ENCODE measurements around the gene VTI1A. TPM values are rescaled to one million over a fixed set of nuclear protein-coding genes. Genes with fewer than 3 reads are reported as not detected.

Gene VTI1A
- total and polyA plus RNA-seq, 2 of the 13 experiments (the other 11 are each of a cell fraction or from before 2014, with no cell fraction given): 11.7 to 32.7 TPM

DNA sequence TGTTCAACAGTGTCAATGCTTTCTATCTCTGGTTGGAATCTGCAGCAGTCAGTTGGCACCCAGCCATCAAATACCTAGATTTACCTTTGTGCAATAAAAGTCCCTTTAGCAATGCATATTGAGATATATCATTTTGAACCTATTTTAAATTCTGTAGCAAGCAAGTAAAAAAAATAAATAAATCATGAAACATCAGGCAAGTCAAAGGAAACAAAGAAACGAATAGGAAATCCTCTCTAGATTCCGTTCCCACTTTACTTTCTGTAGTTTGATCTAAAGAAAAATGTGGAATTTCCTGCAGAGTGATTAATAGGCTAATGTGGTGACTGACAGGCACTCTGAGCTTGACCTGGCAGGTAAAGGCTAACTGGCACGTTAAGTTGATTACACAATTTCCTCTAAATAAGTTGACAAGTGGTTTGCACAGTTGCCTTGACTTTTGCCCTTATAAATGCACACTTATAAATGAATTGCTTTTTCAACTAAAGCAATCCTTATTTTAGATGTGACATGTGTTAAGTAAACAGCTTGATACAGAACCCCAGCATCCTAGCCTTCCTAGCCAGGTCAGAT is 294.9 kb downstream of the VTI1A start (continued):
- no peak for TF ChIP-seq ZNF441 (CRISPR knock-in tag; IDR thresholded peaks at IDR 0.05; ENCODE audit: borderline replicate concordance)
- peak; percentile 42; the same call in 1 of the 2 replicates for TF ChIP-seq KLF6 (CRISPR knock-in tag; IDR thresholded peaks at IDR 0.05)
- TF ChIP-seq, protein P1, sequence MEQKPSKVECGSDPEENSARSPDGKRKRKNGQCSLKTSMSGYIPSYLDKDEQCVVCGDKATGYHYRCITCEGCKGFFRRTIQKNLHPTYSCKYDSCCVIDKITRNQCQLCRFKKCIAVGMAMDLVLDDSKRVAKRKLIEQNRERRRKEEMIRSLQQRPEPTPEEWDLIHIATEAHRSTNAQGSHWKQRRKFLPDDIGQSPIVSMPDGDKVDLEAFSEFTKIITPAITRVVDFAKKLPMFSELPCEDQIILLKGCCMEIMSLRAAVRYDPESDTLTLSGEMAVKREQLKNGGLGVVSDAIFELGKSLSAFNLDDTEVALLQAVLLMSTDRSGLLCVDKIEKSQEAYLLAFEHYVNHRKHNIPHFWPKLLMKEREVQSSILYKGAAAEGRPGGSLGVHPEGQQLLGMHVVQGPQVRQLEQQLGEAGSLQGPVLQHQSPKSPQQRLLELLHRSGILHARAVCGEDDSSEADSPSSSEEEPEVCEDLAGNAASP (CRISPR knock-in tag; IDR thresholded peaks at IDR 0.05; ENCODE audit: borderline replicate concordance): peak; percentile 61; the same call in 1 of the 2 replicates
- peak; percentile 23; the same call in 1 of the 2 replicates for TF ChIP-seq YEATS2 (CRISPR knock-in tag; IDR thresholded peaks at IDR 0.05; ENCODE audit: borderline replicate concordance)
- TF ChIP-seq, protein P2, sequence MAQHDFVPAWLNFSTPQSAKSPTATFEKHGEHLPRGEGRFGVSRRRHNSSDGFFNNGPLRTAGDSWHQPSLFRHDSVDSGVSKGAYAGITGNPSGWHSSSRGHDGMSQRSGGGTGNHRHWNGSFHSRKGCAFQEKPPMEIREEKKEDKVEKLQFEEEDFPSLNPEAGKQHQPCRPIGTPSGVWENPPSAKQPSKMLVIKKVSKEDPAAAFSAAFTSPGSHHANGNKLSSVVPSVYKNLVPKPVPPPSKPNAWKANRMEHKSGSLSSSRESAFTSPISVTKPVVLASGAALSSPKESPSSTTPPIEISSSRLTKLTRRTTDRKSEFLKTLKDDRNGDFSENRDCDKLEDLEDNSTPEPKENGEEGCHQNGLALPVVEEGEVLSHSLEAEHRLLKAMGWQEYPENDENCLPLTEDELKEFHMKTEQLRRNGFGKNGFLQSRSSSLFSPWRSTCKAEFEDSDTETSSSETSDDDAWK (CRISPR knock-in tag; IDR thresholded peaks at IDR 0.05): no peak
- TF ChIP-seq, protein P3, sequence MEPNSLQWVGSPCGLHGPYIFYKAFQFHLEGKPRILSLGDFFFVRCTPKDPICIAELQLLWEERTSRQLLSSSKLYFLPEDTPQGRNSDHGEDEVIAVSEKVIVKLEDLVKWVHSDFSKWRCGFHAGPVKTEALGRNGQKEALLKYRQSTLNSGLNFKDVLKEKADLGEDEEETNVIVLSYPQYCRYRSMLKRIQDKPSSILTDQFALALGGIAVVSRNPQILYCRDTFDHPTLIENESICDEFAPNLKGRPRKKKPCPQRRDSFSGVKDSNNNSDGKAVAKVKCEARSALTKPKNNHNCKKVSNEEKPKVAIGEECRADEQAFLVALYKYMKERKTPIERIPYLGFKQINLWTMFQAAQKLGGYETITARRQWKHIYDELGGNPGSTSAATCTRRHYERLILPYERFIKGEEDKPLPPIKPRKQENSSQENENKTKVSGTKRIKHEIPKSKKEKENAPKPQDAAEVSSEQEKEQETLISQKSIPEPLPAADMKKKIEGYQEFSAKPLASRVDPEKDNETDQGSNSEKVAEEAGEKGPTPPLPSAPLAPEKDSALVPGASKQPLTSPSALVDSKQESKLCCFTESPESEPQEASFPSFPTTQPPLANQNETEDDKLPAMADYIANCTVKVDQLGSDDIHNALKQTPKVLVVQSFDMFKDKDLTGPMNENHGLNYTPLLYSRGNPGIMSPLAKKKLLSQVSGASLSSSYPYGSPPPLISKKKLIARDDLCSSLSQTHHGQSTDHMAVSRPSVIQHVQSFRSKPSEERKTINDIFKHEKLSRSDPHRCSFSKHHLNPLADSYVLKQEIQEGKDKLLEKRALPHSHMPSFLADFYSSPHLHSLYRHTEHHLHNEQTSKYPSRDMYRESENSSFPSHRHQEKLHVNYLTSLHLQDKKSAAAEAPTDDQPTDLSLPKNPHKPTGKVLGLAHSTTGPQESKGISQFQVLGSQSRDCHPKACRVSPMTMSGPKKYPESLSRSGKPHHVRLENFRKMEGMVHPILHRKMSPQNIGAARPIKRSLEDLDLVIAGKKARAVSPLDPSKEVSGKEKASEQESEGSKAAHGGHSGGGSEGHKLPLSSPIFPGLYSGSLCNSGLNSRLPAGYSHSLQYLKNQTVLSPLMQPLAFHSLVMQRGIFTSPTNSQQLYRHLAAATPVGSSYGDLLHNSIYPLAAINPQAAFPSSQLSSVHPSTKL (CRISPR knock-in tag; IDR thresholded peaks at IDR 0.05): peak; percentile 91
- TF ChIP-seq FOXJ3 (CRISPR knock-in tag; IDR thresholded peaks at IDR 0.05; ENCODE audit: borderline replicate concordance): peak; percentile 34; the same call in 1 of the 2 replicates
- TF ChIP-seq RBFOX2 (IDR thresholded peaks at IDR 0.05; ENCODE audit: low read depth, low read length): no peak
- no peak for TF ChIP-seq TMF1 (CRISPR knock-in tag; IDR thresholded peaks at IDR 0.05; ENCODE audit: low read depth)
- TF ChIP-seq, protein P4, sequence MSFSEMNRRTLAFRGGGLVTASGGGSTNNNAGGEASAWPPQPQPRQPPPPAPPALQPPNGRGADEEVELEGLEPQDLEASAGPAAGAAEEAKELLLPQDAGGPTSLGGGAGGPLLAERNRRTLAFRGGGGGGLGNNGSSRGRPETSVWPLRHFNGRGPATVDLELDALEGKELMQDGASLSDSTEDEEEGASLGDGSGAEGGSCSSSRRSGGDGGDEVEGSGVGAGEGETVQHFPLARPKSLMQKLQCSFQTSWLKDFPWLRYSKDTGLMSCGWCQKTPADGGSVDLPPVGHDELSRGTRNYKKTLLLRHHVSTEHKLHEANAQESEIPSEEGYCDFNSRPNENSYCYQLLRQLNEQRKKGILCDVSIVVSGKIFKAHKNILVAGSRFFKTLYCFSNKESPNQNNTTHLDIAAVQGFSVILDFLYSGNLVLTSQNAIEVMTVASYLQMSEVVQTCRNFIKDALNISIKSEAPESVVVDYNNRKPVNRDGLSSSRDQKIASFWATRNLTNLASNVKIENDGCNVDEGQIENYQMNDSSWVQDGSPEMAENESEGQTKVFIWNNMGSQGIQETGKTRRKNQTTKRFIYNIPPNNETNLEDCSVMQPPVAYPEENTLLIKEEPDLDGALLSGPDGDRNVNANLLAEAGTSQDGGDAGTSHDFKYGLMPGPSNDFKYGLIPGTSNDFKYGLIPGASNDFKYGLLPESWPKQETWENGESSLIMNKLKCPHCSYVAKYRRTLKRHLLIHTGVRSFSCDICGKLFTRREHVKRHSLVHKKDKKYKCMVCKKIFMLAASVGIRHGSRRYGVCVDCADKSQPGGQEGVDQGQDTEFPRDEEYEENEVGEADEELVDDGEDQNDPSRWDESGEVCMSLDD (CRISPR knock-in tag; IDR thresholded peaks at IDR 0.05; ENCODE audit: borderline replicate concordance): no peak
- peak; percentile 57; the same call in 1 of the 2 replicates for TF ChIP-seq ZBTB7B (CRISPR knock-in tag; IDR thresholded peaks at IDR 0.05)
- no peak for TF ChIP-seq HOXA7 (CRISPR knock-in tag; IDR thresholded peaks at IDR 0.05)
- TF ChIP-seq, protein P5, sequence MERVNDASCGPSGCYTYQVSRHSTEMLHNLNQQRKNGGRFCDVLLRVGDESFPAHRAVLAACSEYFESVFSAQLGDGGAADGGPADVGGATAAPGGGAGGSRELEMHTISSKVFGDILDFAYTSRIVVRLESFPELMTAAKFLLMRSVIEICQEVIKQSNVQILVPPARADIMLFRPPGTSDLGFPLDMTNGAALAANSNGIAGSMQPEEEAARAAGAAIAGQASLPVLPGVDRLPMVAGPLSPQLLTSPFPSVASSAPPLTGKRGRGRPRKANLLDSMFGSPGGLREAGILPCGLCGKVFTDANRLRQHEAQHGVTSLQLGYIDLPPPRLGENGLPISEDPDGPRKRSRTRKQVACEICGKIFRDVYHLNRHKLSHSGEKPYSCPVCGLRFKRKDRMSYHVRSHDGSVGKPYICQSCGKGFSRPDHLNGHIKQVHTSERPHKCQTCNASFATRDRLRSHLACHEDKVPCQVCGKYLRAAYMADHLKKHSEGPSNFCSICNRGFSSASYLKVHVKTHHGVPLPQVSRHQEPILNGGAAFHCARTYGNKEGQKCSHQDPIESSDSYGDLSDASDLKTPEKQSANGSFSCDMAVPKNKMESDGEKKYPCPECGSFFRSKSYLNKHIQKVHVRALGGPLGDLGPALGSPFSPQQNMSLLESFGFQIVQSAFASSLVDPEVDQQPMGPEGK (CRISPR knock-in tag; IDR thresholded peaks at IDR 0.05): peak; percentile 11; the same call in 1 of the 2 replicates

All from HepG2 (cell line).